ENCODE data around the gene EDEM3. TPM values are rescaled to one million over a fixed set of nuclear protein-coding genes. Genes with fewer than 3 reads are reported as not detected.

EDEM3 gene
- polyA plus RNA-seq, 3 donors, result 15.5 to 21.9 (median 18.0) TPM

- no peaks in the 10 kb centered on the region for H4K20me1 ChIP-seq (ENCODE audit: insufficient read depth, low read length)
- WGBS (ENCODE audit: insufficient coverage), result 91% methylated on average over 3 of the region's 9 CpGs
- H3K4me3 ChIP-seq (replicated peaks in 1 of 3; ENCODE audit: low read depth in 2 of 3, low read length in 3 of 3), result no peak overlapping the region
- Mint-ChIP-seq H3K27ac (no peak overlapping the region), H3K36me3 (no peaks in the 10 kb centered on the region), H3K9me3 (no peaks in the 10 kb centered on the region), H3K4me3 (no peak overlapping the region), H3K4me1 (no peaks in the 10 kb centered on the region), H3K27me3 (ENCODE audit: low read depth in 3 of 3) (peaks cover 0 to 5% (median 1%) of the 10 kb centered on the region in 3 donors)
- no peaks in the 10 kb centered on the region for H3K36me3 ChIP-seq (replicated peaks in 1 of 2; ENCODE audit: control insufficient read depth in 1 of 2, insufficient read depth in 2 of 2, low read length in 2 of 2)
- TF ChIP-seq CTCF (IDR thresholded peaks at IDR 0.05), result no peak
- H3K9me3 ChIP-seq (replicated peaks in 1 of 2; ENCODE audit: control insufficient read depth in 1 of 2, insufficient read depth in 1 of 2, low read length in 2 of 2), result no peaks in the 10 kb centered on the region
- H3K4me2 ChIP-seq (replicated peaks; ENCODE audit: extremely low read depth, low read length, poor library complexity, severe bottlenecking), result no peak overlapping the region
- intact Hi-C loops (cut with micrococcal nuclease), result no loop called here
- DNase-seq, result no peak
- H3K27me3 ChIP-seq (ENCODE audit: control insufficient read depth in 2 of 2, insufficient read depth in 2 of 2, low read length in 2 of 2), result no peaks in the 10 kb centered on the region
- H3K27ac ChIP-seq (ENCODE audit: low read depth in 1 of 2, low read length in 2 of 2), result no peak overlapping the region
- H3K79me2 ChIP-seq (ENCODE audit: insufficient read depth, low read length), result no peaks in the 10 kb centered on the region
- no peak overlapping the region for H2AFZ ChIP-seq (ENCODE audit: insufficient read depth, low read depth, low read length, poor library complexity, severe bottlenecking)
- no peak overlapping the region for H3K9ac ChIP-seq (ENCODE audit: insufficient read depth, low read length, poor library complexity, severe bottlenecking)
- H3K4me1 ChIP-seq (ENCODE audit: control insufficient read depth in 1 of 2, insufficient read depth in 2 of 2, low read length in 2 of 2), result no peaks in the 10 kb centered on the region
Measured at GRCh38 chr1:184673305-184673704, 81.4 kb downstream of the EDEM3 start.

- H3K79me2 ChIP-seq (ENCODE audit: insufficient read depth, low read length), result no peaks in the 10 kb centered on the region
- H3K4me1 ChIP-seq (ENCODE audit: control insufficient read depth in 1 of 2, insufficient read depth in 2 of 2, low read length in 2 of 2), result no peaks in the 10 kb centered on the region
- no peaks in the 10 kb centered on the region for H3K27me3 ChIP-seq (ENCODE audit: control insufficient read depth in 2 of 2, insufficient read depth in 2 of 2, low read length in 2 of 2)
- no peak overlapping the region for H3K4me3 ChIP-seq (replicated peaks in 1 of 3; ENCODE audit: low read depth in 2 of 3, low read length in 3 of 3)
- H3K27ac ChIP-seq (ENCODE audit: low read depth in 1 of 2, low read length in 2 of 2), result no peak overlapping the region
- H3K36me3 Mint-ChIP-seq, result no peaks in the 10 kb centered on the region
- H3K4me2 ChIP-seq (replicated peaks; ENCODE audit: extremely low read depth, low read length, poor library complexity, severe bottlenecking), result no peak overlapping the region
- H3K4me1 Mint-ChIP-seq, result no peaks in the 10 kb centered on the region
- intact Hi-C loops (cut with micrococcal nuclease), result no loop called here
- H3K9me3 ChIP-seq (replicated peaks in 1 of 2; ENCODE audit: control insufficient read depth in 1 of 2, insufficient read depth in 1 of 2, low read length in 2 of 2), result no peaks in the 10 kb centered on the region
- no peak overlapping the region for H2AFZ ChIP-seq (ENCODE audit: insufficient read depth, low read depth, low read length, poor library complexity, severe bottlenecking)
- WGBS (ENCODE audit: insufficient coverage), result 92% methylated on average over 2 of the region's 9 CpGs
- no peak overlapping the region for H3K9ac ChIP-seq (ENCODE audit: insufficient read depth, low read length, poor library complexity, severe bottlenecking)
- no peak overlapping the region for H3K4me3 Mint-ChIP-seq
- no peak for DNase-seq
- no peaks in the 10 kb centered on the region for H4K20me1 ChIP-seq (ENCODE audit: insufficient read depth, low read length)
- peaks cover 0 to 5% (median 1%) of the 10 kb centered on the region in 3 donors for H3K27me3 Mint-ChIP-seq (ENCODE audit: low read depth in 3 of 3)
- H3K9me3 Mint-ChIP-seq, result no peaks in the 10 kb centered on the region
- no peaks in the 10 kb centered on the region for H3K36me3 ChIP-seq (replicated peaks in 1 of 2; ENCODE audit: control insufficient read depth in 1 of 2, insufficient read depth in 2 of 2, low read length in 2 of 2)
- no peak overlapping the region for H3K27ac Mint-ChIP-seq
- no peak for TF ChIP-seq CTCF (IDR thresholded peaks at IDR 0.05)
Measured at GRCh38 chr1:184672013-184672726, 82.5 kb downstream of the EDEM3 start.
